Measurements from ENCODE around the gene GCFC2.

Gene GCFC2

GRCh38 chr2:75646583-75647425 is 63.9 kb downstream of the GCFC2 start, which contains the start of gene MRPL19:
Gene MRPL19 (plus strand): TSS chr2:75646783. CDS start chr2:75646808, 25 bp downstream.
- peak; percentile 91 for DNase-seq (ENCODE audit: low spot score)
- in situ Hi-C loops (cut with MboI; ENCODE audit: low pct_unique_long_range_greater_than_20kb, low sequenced_read_pairs, unreplicated experiment) = no loop called here
- TF ChIP-seq CTCF (IDR thresholded peaks at IDR 0.05; ENCODE audit: extremely low read depth, insufficient read depth, missing control alignments) = no peak

GRCh38 chr2:75646090-75646582 is 64.6 kb downstream of the GCFC2 start:
- no peak for TF ChIP-seq CTCF (IDR thresholded peaks at IDR 0.05; ENCODE audit: extremely low read depth, insufficient read depth, missing control alignments)
- DNase-seq (ENCODE audit: low spot score) = no peak
- in situ Hi-C loops (cut with MboI; ENCODE audit: low pct_unique_long_range_greater_than_20kb, low sequenced_read_pairs, unreplicated experiment) = no loop called here

- in situ Hi-C loops (cut with MboI; ENCODE audit: low pct_unique_long_range_greater_than_20kb, low sequenced_read_pairs, unreplicated experiment) = no loop called here
- TF ChIP-seq CTCF (IDR thresholded peaks at IDR 0.05; ENCODE audit: extremely low read depth, insufficient read depth, missing control alignments) = no peak
- DNase-seq (ENCODE audit: low spot score) = no peak
These were observed 65.1 kb downstream of the GCFC2 start for GRCh38 chr2:75645643-75646042.

GRCh38 chr2:75643980-75644379 is 66.7 kb downstream of the GCFC2 start:
- no peak for DNase-seq (ENCODE audit: low spot score)
- no peak for TF ChIP-seq CTCF (IDR thresholded peaks at IDR 0.05; ENCODE audit: extremely low read depth, insufficient read depth, missing control alignments)
- in situ Hi-C loops (cut with MboI; ENCODE audit: low pct_unique_long_range_greater_than_20kb, low sequenced_read_pairs, unreplicated experiment) = no loop called here

GRCh38 chr2:75641587-75641986 is 69.1 kb downstream of the GCFC2 start:
- no peak for DNase-seq (ENCODE audit: low spot score)
- no peak for TF ChIP-seq CTCF (IDR thresholded peaks at IDR 0.05; ENCODE audit: extremely low read depth, insufficient read depth, missing control alignments)
- in situ Hi-C loops (cut with MboI; ENCODE audit: low pct_unique_long_range_greater_than_20kb, low sequenced_read_pairs, unreplicated experiment) = no loop called here

- in situ Hi-C loops (cut with MboI; ENCODE audit: low pct_unique_long_range_greater_than_20kb, low sequenced_read_pairs, unreplicated experiment) = no loop called here
- peak; percentile 48 for DNase-seq (ENCODE audit: low spot score)
- TF ChIP-seq CTCF (IDR thresholded peaks at IDR 0.05; ENCODE audit: extremely low read depth, insufficient read depth, missing control alignments) = peak; percentile 99
These were observed 70.0 kb downstream of the GCFC2 start for GRCh38 chr2:75640621-75641121.

Data from GM13977 (cell line).